Activated CD4-positive, alpha-beta memory T cell treated with anti-CD3 and anti-CD28 coated beads, Interleukin-2, amount 10 ng/mL, durations not matched to agents 7 days and 5 days (primary cell): ENCODE results near the gene CNTN4. TPM values are rescaled to one million over a fixed set of nuclear protein-coding genes. Genes with fewer than 3 reads are reported as not detected.

Source experiments
- CTCF ChIA-PET: fragments of 350-600 bp; sonication (Branson Sonifier 250); formaldehyde crosslinking; loops from one replicate; lab custom pipeline; 2021; ENCODE audit warnings: antibody characterized with exemption, inconsistent platforms; lab: Charles Lee
- POLR2A ChIA-PET: fragments of 350-600 bp; sonication (Branson Sonifier 250); formaldehyde crosslinking; loops from one replicate; lab custom pipeline; 2021; ENCODE audit warnings: antibody characterized with exemption; lab: Charles Lee
- DNase-seq: peaks from one replicate; pipeline ENCODE4 v3.0.0-alpha.2; 2020
- H3K27ac Mint-ChIP-seq: one replicate; pipeline ENCODE4 v1.8.0; 2021; ENCODE audit warnings: mild to moderate bottlenecking, mixed read lengths
- H3K27me3 Mint-ChIP-seq: one replicate; pipeline ENCODE4 v1.8.0; 2021; ENCODE audit warnings: mixed read lengths
- H3K36me3 Mint-ChIP-seq: one replicate; pipeline ENCODE4 v1.8.0; 2021; ENCODE audit warnings: low read depth, mixed read lengths
- H3K4me1 Mint-ChIP-seq: one replicate; pipeline ENCODE4 v1.8.0; 2021; ENCODE audit warnings: mixed read lengths
- H3K4me3 Mint-ChIP-seq: one replicate; pipeline ENCODE4 v1.8.0; 2021; ENCODE audit warnings: mild to moderate bottlenecking, mixed read lengths
- H3K9me3 Mint-ChIP-seq: one replicate; pipeline ENCODE4 v1.8.0; 2021; ENCODE audit warnings: mixed read lengths
- total RNA-seq, 2 experiments: library from RNA; stranded (reverse); gene quantifications; one replicate each; pipeline ENCODE4 v1.2.3, GENCODE V29; 2021

Gene CNTN4
- total RNA-seq, 2 experiments from 2014 or later = not detected

- Mint-ChIP-seq H3K36me3 (no peaks in the 10 kb centered on the region), H3K9me3 (no peaks in the 10 kb centered on the region), H3K4me3 (no peak overlapping the region), H3K27me3 (peaks cover 10% of the 10 kb centered on the region), H3K4me1 (no peaks in the 10 kb centered on the region), H3K27ac (no peak overlapping the region)
- ChIA-PET CTCF (no interaction called here), POLR2A (no interaction called here)
- DNase-seq = no peak
These were observed 840.0 kb downstream of the CNTN4 start for GRCh38 chr3:2938711-2939110.

DNA sequence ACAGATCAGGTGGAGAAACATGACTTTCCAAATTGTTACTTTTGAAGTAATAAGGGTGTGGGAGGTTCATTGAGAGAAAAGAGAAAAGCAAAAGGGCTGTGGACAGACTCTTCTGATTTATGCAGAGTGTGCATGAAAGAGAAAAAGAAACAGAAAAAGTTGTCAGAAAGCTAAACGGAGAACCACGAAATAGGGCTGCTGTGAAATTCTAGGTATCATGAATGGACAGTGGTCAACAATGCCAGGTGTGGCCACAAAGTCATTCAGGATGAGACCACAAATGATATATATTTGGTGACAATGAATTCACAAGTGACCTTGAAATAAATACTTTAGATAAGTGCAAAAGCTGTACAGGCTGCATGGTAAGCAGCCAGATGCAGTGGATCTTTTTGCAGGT lies 841.4 kb downstream of the CNTN4 start:
- Mint-ChIP-seq H3K27me3 (peaks cover 10% of the 10 kb centered on the region), H3K9me3 (no peaks in the 10 kb centered on the region), H3K4me1 (no peaks in the 10 kb centered on the region), H3K4me3 (no peak overlapping the region), H3K27ac (no peak overlapping the region), H3K36me3 (no peaks in the 10 kb centered on the region)
- DNase-seq = no peak
- CTCF ChIA-PET = no interaction called here
- POLR2A ChIA-PET = no interaction called here

- CTCF ChIA-PET = no interaction called here
- Mint-ChIP-seq H3K4me1 (no peaks in the 10 kb centered on the region), H3K4me3 (no peak overlapping the region), H3K36me3 (no peaks in the 10 kb centered on the region), H3K9me3 (no peaks in the 10 kb centered on the region), H3K27me3 (peaks cover 14% of the 10 kb centered on the region), H3K27ac (no peak overlapping the region)
- POLR2A ChIA-PET = no interaction called here
- no peak for DNase-seq
These were observed 846.0 kb downstream of the CNTN4 start for GRCh38 chr3:2944628-2945027.

GRCh38 chr3:2945121-2945520 lies 846.5 kb downstream of the CNTN4 start:
- Mint-ChIP-seq H3K27me3 (peaks cover 14% of the 10 kb centered on the region), H3K9me3 (no peaks in the 10 kb centered on the region), H3K4me1 (no peaks in the 10 kb centered on the region), H3K36me3 (no peaks in the 10 kb centered on the region), H3K27ac (no peak overlapping the region), H3K4me3 (no peak overlapping the region)
- CTCF ChIA-PET = no interaction called here
- DNase-seq = no peak
- POLR2A ChIA-PET = no interaction called here

DNA sequence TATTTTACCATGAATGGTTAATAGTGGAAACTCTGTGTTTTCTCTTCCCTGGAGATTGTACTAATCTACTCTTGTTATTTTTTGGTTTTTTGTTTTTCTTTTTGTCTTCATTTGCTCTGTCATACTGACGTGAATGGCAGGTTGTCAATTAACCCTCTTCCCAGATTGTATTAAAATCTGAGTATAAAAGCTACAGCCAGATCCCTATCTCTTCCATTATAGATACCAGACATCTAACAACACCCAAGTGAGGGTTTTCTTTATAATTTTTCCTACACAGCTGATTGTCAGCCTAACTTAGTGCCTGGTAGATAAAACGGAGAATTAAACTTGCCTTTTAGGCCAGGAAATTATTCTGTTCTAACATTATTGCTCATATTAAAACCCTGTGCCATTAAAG lies 848.9 kb downstream of the CNTN4 start:
- CTCF ChIA-PET = no interaction called here
- no peak overlapping the region for H3K27ac Mint-ChIP-seq

DNA sequence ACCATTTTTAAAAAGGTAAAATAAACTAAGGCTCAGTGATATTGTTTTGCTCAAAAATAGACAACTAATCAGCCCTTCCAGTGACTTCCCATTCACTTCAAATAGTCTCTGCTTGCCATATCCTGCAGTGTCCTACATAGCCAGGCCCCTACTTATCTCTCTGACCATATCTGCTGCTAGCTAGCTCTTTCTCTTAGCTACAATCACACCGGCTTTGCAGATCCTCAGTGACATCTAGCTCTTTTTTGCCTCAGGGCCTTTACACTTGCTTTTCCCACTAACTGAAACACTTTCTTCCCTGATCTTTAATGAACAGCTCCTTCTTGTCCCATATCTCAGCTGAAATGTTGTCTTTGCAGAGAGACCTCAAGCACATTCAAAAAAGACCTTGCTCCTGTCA lies 850.2 kb downstream of the CNTN4 start:
- Mint-ChIP-seq H3K9me3 (no peaks in the 10 kb centered on the region), H3K4me3 (no peak overlapping the region), H3K27ac (no peak overlapping the region), H3K27me3 (peaks cover 4% of the 10 kb centered on the region), H3K36me3 (no peaks in the 10 kb centered on the region), H3K4me1 (no peaks in the 10 kb centered on the region)
- DNase-seq = no peak
- ChIA-PET CTCF (no interaction called here), POLR2A (no interaction called here)

More for the DNA sequence above, 848.9 kb downstream of the CNTN4 start:
- Mint-ChIP-seq H3K36me3 (no peaks in the 10 kb centered on the region), H3K27me3 (peaks cover 4% of the 10 kb centered on the region), H3K9me3 (no peaks in the 10 kb centered on the region), H3K4me1 (no peaks in the 10 kb centered on the region), H3K4me3 (no peak overlapping the region)
- DNase-seq = no peak
- POLR2A ChIA-PET = no interaction called here

DNA sequence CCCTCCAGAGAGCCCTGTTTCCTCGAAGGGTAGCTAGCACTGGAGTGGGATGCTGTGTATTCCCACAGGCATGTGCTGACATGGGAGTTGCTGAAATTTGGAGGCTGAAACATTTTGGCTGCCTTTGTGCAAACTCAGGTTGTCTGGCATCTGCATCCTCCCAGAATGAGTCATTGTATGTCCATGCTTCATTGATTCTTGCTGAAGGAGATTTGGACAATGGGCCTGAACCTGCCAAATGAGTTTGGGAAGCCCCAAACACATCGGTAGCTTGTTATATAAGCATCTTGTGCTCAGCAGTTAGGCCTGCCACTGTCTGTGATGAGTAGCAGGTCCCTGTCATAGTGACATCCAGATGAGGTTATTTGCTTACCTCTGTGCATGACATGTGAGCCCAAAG lies 851.5 kb downstream of the CNTN4 start:
- no peaks in the 10 kb centered on the region for H3K36me3 Mint-ChIP-seq
- no peaks in the 10 kb centered on the region for H3K4me1 Mint-ChIP-seq
- no peak overlapping the region for H3K27ac Mint-ChIP-seq
- H3K9me3 Mint-ChIP-seq = no peaks in the 10 kb centered on the region
- ChIA-PET POLR2A (no interaction called here), CTCF (no interaction called here)
- H3K4me3 Mint-ChIP-seq = no peak overlapping the region
- H3K27me3 Mint-ChIP-seq = peaks cover 4% of the 10 kb centered on the region
- no peak for DNase-seq

GRCh38 chr3:2957115-2957514 lies 858.4 kb downstream of the CNTN4 start:
- POLR2A ChIA-PET = no interaction called here
- CTCF ChIA-PET = no interaction called here
- H3K27ac Mint-ChIP-seq = no peak overlapping the region

GRCh38 chr3:2958551-2958950 lies 859.9 kb downstream of the CNTN4 start:
- Mint-ChIP-seq H3K4me3 (no peak overlapping the region), H3K27ac (no peak overlapping the region), H3K4me1 (no peaks in the 10 kb centered on the region), H3K9me3 (no peaks in the 10 kb centered on the region), H3K36me3 (no peaks in the 10 kb centered on the region), H3K27me3 (no peaks in the 10 kb centered on the region)
- ChIA-PET POLR2A (no interaction called here), CTCF (no interaction called here)
- DNase-seq = no peak

More at GRCh38 chr3:2957115-2957514, 858.4 kb downstream of the CNTN4 start:
- no peak overlapping the region for H3K4me3 Mint-ChIP-seq
- H3K4me1 Mint-ChIP-seq = no peaks in the 10 kb centered on the region
- no peak for DNase-seq
- H3K9me3 Mint-ChIP-seq = no peaks in the 10 kb centered on the region
- no peaks in the 10 kb centered on the region for H3K36me3 Mint-ChIP-seq
- no peaks in the 10 kb centered on the region for H3K27me3 Mint-ChIP-seq

DNA sequence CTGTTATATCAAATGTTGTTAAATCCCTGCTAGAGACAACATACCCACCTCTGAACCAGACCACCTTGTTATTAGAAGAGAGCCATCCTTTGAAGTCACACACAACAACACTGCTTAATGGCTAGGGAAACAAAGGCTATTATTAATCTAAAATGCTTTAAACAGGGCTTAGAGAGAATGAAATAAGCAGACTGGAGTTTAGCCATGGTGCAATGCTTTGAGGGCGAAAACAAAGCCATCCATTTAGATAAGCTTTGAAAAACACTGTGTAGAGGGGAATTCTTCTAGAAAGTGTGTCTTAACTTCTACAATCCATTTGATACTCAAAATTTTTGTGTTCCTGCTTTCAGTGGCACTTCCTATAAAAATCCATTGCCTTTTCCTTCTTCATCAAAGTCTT lies 862.9 kb downstream of the CNTN4 start:
- Mint-ChIP-seq H3K36me3 (no peaks in the 10 kb centered on the region), H3K4me3 (no peak overlapping the region), H3K4me1 (no peaks in the 10 kb centered on the region), H3K9me3 (no peaks in the 10 kb centered on the region), H3K27me3 (peaks cover 7% of the 10 kb centered on the region), H3K27ac (no peak overlapping the region)
- ChIA-PET CTCF (no interaction called here), POLR2A (no interaction called here)
- DNase-seq = no peak

DNA sequence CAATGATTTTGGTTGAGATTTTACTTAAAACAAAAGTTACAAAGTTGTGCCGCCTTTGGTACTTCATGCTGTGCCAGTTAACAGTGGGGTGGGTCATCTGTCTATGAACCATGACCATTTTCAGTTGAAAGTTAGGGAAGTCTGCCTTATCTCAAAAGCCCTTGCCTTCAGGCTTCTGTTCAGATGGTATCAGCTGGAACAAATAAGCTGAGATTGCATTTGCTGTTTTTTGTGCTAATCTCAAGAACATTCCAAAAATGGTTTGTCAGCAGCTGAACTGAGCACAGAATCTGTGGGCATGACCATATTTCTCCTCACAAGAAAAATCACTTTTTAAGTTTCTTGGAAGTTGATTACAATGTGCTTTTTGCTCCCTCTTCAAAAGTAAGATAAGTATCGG lies 869.2 kb downstream of the CNTN4 start:
- CTCF ChIA-PET = no interaction called here
- H3K4me3 Mint-ChIP-seq = no peak overlapping the region
- H3K4me1 Mint-ChIP-seq = no peaks in the 10 kb centered on the region
- DNase-seq = no peak
- no peaks in the 10 kb centered on the region for H3K9me3 Mint-ChIP-seq
- no peak overlapping the region for H3K27ac Mint-ChIP-seq
- no peaks in the 10 kb centered on the region for H3K36me3 Mint-ChIP-seq
- POLR2A ChIA-PET = no interaction called here
- peaks cover 13% of the 10 kb centered on the region for H3K27me3 Mint-ChIP-seq

DNA sequence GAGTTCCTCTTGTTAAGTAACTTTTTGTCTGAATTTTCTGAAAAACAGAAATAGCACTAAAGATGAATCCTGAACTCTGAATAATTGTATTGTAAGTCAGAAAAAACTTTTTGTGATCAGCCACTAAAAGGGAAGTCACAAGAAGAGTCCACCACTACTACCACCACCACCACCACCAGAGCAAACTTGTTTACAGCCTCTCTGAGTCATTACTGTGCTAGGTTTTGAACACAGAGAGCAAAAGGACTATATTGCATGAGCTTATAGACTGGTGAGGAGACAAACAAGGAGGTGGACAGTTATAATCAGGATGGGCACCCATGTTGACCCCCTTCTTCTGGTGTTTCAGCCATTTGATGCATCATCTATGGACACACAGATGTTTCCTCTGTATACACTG lies 869.8 kb downstream of the CNTN4 start:
- no peak for DNase-seq
- CTCF ChIA-PET = no interaction called here
- POLR2A ChIA-PET = no interaction called here
- no peaks in the 10 kb centered on the region for H3K36me3 Mint-ChIP-seq
- no peaks in the 10 kb centered on the region for H3K4me1 Mint-ChIP-seq
- no peaks in the 10 kb centered on the region for H3K9me3 Mint-ChIP-seq
- peaks cover 13% of the 10 kb centered on the region for H3K27me3 Mint-ChIP-seq
- H3K4me3 Mint-ChIP-seq = no peak overlapping the region
- no peak overlapping the region for H3K27ac Mint-ChIP-seq

GRCh38 chr3:2976212-2976611 lies 877.5 kb downstream of the CNTN4 start:
- no peak overlapping the region for H3K27ac Mint-ChIP-seq
- no peaks in the 10 kb centered on the region for H3K36me3 Mint-ChIP-seq
- ChIA-PET POLR2A (interaction anchor here (0.6 kb wide), 1 partner anchor 321 kb away, joined by 3 read pairs; no protein-coding TSS in a partner anchor), CTCF (interaction anchor here (1.1 kb wide), 1 partner anchor 14 kb away, joined by 3 read pairs; no protein-coding TSS in a partner anchor)
- no peaks in the 10 kb centered on the region for H3K27me3 Mint-ChIP-seq
- no peaks in the 10 kb centered on the region for H3K4me1 Mint-ChIP-seq
- no peak for DNase-seq
- no peaks in the 10 kb centered on the region for H3K9me3 Mint-ChIP-seq
- H3K4me3 Mint-ChIP-seq = no peak overlapping the region

DNA sequence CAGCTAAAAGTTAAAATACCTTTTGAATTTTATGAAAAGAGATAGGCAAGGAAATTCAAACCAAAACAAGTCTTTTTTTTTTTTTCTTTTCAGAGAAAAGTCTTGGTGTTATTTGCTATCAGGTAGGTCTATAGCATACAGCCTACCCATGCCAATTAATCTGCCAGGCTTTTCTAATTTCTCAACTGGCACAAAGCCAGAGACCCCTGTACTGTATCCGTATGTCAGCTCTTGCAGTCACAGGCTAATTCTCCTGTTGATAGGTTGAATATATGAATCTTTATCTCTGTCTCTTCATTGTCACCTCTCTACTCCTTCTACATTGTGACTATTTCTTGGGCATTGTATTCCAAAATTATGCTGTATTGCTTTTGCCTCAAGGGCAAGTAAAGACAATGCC lies 878.1 kb downstream of the CNTN4 start:
- Mint-ChIP-seq H3K27ac (no peak overlapping the region), H3K36me3 (no peaks in the 10 kb centered on the region), H3K9me3 (no peaks in the 10 kb centered on the region), H3K4me3 (no peak overlapping the region), H3K27me3 (no peaks in the 10 kb centered on the region), H3K4me1 (no peaks in the 10 kb centered on the region)
- POLR2A ChIA-PET = interaction anchor here (0.6 kb wide), 1 partner anchor 320 kb away, joined by 3 read pairs; no protein-coding TSS in a partner anchor
- CTCF ChIA-PET = no interaction called here
- no peak for DNase-seq
